Ascending aorta (tissue), 2 donors: ENCODE data around the gene CLDN6. TPM values are rescaled to one million over a fixed set of nuclear protein-coding genes. Genes with fewer than 3 reads are reported as not detected.

Experiments
- DNase-seq, 2 donors: peaks; one replicate each; pipeline ENCODE4 v3.0.0-alpha.2; 2019; ENCODE audit warnings: low spot score in 2 of 2
- H3K27ac ChIP-seq, 2 donors: fragments of 200-600 bp; sonication (generic); one replicate each; pipeline ENCODE4 v1.5.1; 2016 to 2017; ENCODE audit warnings: mild to moderate bottlenecking in 1 of 2
- H3K27me3 ChIP-seq: fragments of 200-600 bp; sonication (generic); one replicate; pipeline ENCODE4 v1.5.1; 2017
- H3K36me3 ChIP-seq, 2 donors: fragments of 200-600 bp; sonication (generic); one replicate each; pipeline ENCODE4 v1.5.1; 2016
- H3K4me1 ChIP-seq, 2 donors: fragments of 200-600 bp; sonication (generic); one replicate each; pipeline ENCODE4 v1.5.1; 2016 to 2017; ENCODE audit warnings: mild to moderate bottlenecking in 1 of 2
- H3K4me3 ChIP-seq, 2 donors: fragments of 200-600 bp; sonication (generic); one replicate each; pipeline ENCODE4 v1.5.1; 2016 to 2017; ENCODE audit warnings: mild to moderate bottlenecking in 1 of 2
- H3K9me3 ChIP-seq, 2 donors: fragments of 200-600 bp; sonication (generic); one replicate each; pipeline ENCODE4 v1.5.1; 2016
- CTCF ChIP-seq, 3 experiments: fragments of 200-600 bp in 2 of 3; fragments of 450-650 bp in 1 of 3; sonication (generic) in 2 of 3; IDR thresholded peaks; one replicate each; pipeline ENCODE4 v1.5.1; 2016 to 2019; ENCODE audit warnings: antibody characterized with exemption in 3 of 3, mild to moderate bottlenecking in 1 of 3, moderate library complexity in 1 of 3
- intact Hi-C: fragments of 100-400 bp; cut with DNase I; formaldehyde crosslinking; loops from one replicate; pipeline ENCODE4 v1.15.1; 2023
- total RNA-seq: library from RNA; depleted of rRNA; stranded (reverse); fragments of >200 nt; gene quantifications from one replicate; pipeline ENCODE4 v1.1.0, GENCODE V29; 2016

The CLDN6 gene
- total RNA-seq, 1 donor from 2014 or later: not detected

- intact Hi-C loops: loop anchor here (5.0 kb wide), 1 partner anchor 35 kb away; the partner anchor contains the start of gene ZSCAN10
- no peak for DNase-seq
- peaks cover 5 to 17% of the 10 kb centered on the region in 2 donors for H3K4me1 ChIP-seq
- H3K36me3 ChIP-seq: no peaks in the 10 kb centered on the region
- H3K27ac ChIP-seq: no peak overlapping the region
- no peak for TF ChIP-seq CTCF (IDR thresholded peaks at IDR 0.05)
- no peaks in the 10 kb centered on the region for H3K27me3 ChIP-seq
- H3K9me3 ChIP-seq: no peaks in the 10 kb centered on the region
- no peak overlapping the region for H3K4me3 ChIP-seq
These were observed 44.6 kb upstream of the CLDN6 start for GRCh38 chr16:3062553-3062952.

GRCh38 chr16:3060339-3061127 is 42.5 kb upstream of the CLDN6 start:
- no peak overlapping the region for H3K4me3 ChIP-seq
- H3K4me1 ChIP-seq: peaks cover 5 to 17% of the 10 kb centered on the region in 2 donors
- TF ChIP-seq CTCF (IDR thresholded peaks at IDR 0.05): no peak
- no peaks in the 10 kb centered on the region for H3K27me3 ChIP-seq
- no peaks in the 10 kb centered on the region for H3K9me3 ChIP-seq
- intact Hi-C loops: loop anchor here (5.0 kb wide), 1 partner anchor 37 kb away; the partner anchor contains the start of gene ZSCAN10
- H3K36me3 ChIP-seq: no peaks in the 10 kb centered on the region
- no peak overlapping the region for H3K27ac ChIP-seq
- no peak for DNase-seq

- Histone ChIP-seq H3K36me3 (no peaks in the 10 kb centered on the region), H3K4me3 (peak overlapping the region; percentile 72 to 76), H3K4me1 (peaks cover 5 to 15% of the 10 kb centered on the region in 2 donors), H3K9me3 (no peaks in the 10 kb centered on the region), H3K27me3 (no peaks in the 10 kb centered on the region), H3K27ac (peak overlapping the region; percentile 12 to 42)
- intact Hi-C loops: loop anchor here (1.0 to 5.0 kb wide), 7 partner anchors 31 to 107 kb away; partner anchors contain the start of genes ZNF213 and ZSCAN10
- DNase-seq: no peak
- TF ChIP-seq CTCF (IDR thresholded peaks at IDR 0.05): no peak
These were observed 41.8 kb upstream of the CLDN6 start for GRCh38 chr16:3059723-3060242.

GRCh38 chr16:3059041-3059722 is 41.2 kb upstream of the CLDN6 start:
- H3K27me3 ChIP-seq: no peaks in the 10 kb centered on the region
- H3K36me3 ChIP-seq: no peaks in the 10 kb centered on the region
- DNase-seq: peak; percentile 39 to 92
- H3K27ac ChIP-seq: peak overlapping the region; percentile 12 to 42
- H3K4me1 ChIP-seq: peaks cover 5 to 12% of the 10 kb centered on the region in 2 donors
- no peaks in the 10 kb centered on the region for H3K9me3 ChIP-seq
- intact Hi-C loops: loop anchor here (1.0 to 2.0 kb wide), 6 partner anchors 30 to 107 kb away; partner anchors contain the start of gene ZNF213
- H3K4me3 ChIP-seq: peak overlapping the region; percentile 72 to 76
- TF ChIP-seq CTCF (IDR thresholded peaks at IDR 0.05): peak; percentile 77 to 98 (median 86)

DNA sequence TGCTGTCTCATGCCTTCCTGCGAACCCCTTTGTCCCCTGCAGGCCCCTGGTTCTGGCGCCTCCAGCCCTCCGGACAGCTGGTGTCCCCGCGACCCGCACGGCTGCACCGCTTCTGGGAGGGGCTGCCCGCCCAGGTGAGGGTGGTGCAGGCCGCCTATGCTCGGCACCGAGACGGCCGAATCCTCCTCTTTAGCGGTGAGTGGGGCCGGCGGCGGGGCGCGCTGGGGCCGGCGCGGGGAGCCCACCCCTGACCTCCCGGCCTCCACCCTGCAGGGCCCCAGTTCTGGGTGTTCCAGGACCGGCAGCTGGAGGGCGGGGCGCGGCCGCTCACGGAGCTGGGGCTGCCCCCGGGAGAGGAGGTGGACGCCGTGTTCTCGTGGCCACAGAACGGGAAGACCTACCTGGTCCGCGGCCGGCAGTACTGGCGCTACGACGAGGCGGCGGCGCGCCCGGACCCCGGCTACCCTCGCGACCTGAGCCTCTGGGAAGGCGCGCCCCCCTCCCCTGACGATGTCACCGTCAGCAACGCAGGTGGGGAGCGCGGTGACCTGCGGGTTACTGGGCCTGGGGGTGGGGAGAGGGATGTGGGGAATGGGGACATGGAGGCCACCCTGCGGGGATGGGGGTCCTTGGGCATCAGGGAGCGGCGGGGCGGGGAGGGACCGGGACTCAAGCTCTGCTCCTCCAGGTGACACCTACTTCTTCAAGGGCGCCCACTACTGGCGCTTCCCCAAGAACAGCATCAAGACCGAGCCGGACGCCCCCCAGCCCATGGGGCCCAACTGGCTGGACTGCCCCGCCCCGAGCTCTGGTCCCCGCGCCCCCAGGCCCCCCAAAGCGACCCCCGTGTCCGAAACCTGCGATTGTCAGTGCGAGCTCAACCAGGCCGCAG is 40.4 kb upstream of the CLDN6 start:
- TF ChIP-seq CTCF (IDR thresholded peaks at IDR 0.05): no peak

More for the DNA sequence above, 40.4 kb upstream of the CLDN6 start:
- intact Hi-C loops: loop anchor here (1.0 to 2.0 kb wide), 6 partner anchors 30 to 108 kb away; partner anchors contain the start of gene ZNF213
- Histone ChIP-seq H3K9me3 (no peaks in the 10 kb centered on the region), H3K27ac (peak overlapping the region in 1 of 2 donors; percentile 42), H3K36me3 (no peaks in the 10 kb centered on the region), H3K4me1 (peaks cover 5 to 12% of the 10 kb centered on the region in 2 donors), H3K4me3 (peak overlapping the region; percentile 72 to 76), H3K27me3 (no peaks in the 10 kb centered on the region)
- DNase-seq: peak in 1 of 2 donors; percentile 75
